ENCODE data around the gene PRF1.
"Not testable (repeated sequence)": the region's sequence is repeated elsewhere in the genome, so short reads cannot be mapped to it uniquely, and the experiment has no call there.

Gene PRF1

DNA sequence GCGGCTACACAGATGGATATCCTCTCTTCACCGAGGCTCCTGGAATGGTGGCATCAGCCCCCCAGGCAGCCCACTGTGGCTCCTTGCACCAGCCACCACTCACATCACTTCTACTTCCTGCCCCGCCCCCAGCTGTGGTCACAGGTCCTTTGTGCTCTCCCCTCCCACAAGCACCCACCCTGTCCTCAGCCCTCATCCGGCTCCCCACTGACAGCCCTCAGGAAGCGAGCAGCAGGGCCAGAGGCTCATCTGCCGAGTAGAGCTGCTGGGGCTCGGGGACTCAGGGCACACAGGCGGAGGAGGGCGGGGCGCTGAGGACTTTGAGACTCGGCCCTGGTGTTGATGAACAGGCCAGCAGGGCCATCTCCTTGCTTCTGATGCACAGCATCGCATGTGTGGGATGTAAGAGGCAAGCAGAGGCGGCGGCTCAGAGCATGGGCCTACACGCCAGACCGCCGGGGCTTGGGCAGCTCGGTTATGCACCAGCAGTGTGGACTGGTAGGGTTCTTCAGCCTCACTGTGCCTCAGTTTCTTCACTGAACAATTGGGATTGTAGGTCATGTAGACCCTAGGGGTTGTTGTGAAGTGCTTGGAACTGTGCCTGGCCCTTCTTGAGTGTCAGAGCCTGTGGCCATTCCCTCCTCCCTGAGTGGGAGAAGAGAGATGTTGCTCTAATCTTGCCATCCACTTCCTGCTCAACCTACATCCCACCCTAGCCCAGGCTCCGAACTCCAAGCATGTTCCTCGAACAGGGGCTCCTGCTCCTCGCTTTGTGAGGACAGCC, at the start of gene PRF1:
Gene PRF1, minus strand, starts transcription at position 77 of the 784 bp plus-strand sequence. CDS start 1,839 bp downstream, outside the sequence.
- DNase-seq = peak; percentile 74

DNA sequence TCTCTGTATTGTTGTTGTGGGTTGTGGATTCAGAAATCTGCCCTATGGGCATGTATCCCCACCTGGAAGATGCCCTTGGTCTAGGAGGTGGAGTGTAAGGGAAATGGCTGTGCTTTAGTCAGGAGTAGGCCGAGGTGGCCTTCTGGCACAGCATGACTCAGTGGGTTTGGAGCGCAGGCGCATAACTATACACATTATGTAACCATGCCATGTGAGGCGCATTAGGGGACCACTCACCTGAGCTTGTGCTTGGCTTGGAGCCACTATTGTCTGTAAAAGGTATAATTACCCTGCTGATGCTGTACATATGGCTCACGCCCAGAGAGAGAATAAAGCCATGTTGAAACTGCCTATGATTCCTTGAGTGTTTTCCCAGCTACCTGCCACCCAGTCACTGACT, 49.1 kb upstream of the PRF1 start:
- DNase-seq = no peak

DNA sequence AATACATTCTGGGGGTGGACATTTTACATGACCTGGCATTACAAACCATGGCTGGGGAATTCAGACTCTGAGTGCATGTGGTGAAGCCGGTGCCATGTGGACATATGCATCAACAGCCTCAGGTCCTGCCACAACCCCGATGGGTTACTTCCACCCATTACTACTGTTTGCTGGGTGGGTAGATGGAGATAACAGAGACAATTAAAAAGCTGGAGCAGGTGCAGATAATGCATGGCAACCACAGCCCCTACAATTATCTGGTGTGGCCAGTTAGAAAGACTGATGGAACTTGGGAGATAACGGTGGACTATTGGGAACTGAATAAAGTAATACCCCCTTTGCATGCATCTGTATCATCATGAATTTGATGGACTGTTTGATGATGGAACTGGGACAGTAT, 48.2 kb upstream of the PRF1 start:
- DNase-seq = no peak

DNA sequence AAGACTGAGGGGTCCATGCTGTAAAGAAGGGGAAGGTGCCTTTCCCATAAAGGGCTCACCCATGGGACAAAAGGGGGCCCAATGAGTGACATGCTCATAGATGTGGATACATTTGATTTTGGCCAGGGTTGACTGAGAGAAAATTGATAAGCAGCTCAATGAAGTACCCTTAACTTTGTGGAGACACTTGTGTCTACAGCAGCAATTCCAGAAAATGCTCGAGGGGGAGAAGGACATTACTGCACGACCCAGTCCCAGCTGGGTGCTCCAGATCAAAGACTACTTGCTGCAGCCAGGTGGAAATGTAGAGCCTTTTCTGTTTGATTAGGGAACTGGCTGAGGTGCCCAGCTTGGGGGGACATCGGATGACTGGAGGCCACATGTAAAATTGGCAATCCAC, 47.6 kb upstream of the PRF1 start:
- no peak for DNase-seq

DNA sequence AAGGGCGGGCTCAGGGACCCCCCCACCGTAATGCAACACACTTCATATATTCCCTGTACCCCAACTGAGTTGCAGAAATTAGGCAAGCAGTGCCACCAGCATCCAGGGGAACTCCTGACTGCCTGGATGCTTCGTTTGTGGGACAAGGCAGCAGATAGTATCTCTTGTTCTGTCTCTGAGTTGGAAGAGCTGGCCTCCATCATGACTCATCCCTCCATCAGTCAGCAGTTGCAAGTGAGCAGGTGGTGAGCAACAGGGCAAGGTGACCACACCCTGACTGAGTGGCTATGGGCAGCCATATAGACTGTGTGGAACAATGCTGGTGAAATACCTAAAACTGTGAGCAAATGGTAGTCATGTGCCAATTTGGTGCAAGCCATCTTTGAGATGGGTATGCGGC, 47.0 kb upstream of the PRF1 start:
- DNase-seq = peak; percentile 32

DNA sequence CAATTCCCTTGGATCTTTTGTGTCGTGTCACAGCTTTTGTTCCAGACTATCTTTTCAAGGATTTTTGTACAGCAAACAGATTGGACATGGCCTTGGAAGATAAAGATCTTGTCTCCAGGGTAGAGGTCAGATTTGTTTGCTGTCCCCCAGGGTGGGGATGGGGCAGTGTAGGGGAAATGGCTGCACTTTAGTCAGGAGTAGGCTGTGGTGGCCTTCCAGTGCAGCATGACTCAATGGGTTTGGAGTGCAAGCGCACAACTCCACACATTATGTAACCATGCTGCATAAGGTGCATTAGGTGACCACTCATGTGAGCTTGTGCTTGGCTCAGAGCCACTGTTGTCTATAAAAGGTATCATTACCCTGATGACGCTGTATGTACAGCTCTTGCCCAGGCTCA, 45.9 kb upstream of the PRF1 start:
- no peak for DNase-seq

DNA sequence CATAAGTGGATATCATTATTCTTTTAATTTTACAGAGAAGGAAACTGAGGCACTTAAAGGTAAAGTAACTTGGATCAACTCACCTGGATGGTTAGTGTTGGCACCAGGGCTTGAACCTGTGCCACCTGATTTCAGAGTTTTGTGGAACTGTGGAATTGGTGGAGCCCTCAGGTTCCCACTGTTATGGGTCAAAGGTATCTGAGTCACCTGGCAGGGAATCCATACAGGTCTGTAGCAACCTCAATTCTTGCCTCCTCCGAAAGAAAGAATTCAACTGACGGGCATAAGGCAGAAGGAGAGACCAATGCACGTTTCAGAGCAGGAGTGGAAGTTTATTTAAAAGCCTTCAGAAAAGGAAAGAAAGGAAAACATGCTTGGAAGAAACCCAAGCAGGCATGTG, 44.5 kb upstream of the PRF1 start:
- DNase-seq = no peak

DNA sequence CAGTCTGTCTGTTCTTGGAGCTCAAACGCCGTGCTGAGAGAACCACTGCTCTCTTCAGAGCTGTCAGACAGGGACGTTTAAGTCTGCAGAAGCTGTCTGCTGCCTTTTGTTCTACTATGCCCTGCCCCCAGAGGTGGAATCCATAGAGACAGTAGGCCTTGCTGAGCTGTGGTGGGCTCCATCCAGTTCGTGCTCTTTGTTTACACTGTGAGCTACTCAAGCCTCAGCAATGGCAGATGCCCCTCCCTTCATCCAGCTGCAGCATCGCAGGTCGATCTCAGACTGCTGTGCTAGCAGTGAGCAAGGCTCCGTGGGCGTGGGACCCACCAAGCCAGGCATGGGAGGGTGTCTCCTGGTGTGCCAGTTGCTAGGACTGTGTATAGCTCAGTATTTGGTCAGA, 42.4 kb upstream of the PRF1 start:
- not testable (repeated sequence) for DNase-seq

DNA sequence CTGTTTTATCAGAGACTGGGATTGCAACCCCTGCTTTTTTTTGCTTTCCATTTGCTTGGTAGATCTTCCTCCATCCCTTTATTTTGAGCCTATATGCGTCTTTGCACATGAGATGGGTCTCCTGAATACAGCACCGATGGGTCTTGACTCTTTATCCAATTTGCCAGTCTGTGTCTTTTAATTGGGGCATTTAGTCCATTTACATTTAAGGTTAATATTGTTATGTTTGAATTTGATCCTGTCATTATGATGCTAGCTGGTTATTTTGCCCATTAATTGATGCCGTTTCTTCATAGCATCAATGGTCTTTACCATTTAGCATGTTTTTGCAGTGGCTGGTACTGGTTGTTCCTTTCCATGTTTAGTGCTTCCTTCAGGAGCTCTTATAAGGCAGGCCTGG, 40.7 kb upstream of the PRF1 start:
- not testable (repeated sequence) for DNase-seq

DNA sequence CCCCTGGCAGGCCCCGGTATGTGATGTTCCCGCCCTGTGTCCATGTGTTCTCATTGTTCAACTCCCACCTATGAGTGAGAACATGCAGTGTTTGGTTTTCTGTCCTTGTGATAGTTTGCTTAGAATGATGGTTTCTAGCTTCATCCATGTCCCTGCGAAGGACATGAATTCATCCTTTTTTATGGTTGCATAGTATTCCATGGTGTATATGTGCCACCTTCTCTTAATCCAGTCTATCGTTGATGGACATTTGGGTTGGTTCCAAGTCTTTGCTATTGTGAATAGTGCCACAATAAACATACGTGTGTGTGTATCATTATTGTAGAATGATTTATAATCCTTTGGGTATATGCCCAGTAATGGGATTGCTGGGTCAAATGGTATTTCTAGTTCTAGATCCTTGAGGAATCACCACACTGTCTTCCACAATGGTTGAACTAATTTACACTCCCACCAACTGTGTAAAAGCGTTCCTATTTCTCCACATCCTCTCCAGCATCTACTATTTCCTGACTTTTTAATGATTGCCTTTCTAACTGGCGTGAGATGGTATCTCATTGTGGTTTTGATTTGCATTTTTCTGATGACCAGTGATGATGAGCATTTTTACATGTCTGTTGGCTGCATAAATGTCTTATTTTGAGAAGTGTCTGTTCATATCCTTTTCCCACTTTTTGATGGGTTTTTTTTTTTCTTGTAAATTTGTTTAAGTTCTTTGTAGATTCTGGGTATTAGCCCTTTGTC, 37.3 kb upstream of the PRF1 start:
- not testable (repeated sequence) for DNase-seq

DNA sequence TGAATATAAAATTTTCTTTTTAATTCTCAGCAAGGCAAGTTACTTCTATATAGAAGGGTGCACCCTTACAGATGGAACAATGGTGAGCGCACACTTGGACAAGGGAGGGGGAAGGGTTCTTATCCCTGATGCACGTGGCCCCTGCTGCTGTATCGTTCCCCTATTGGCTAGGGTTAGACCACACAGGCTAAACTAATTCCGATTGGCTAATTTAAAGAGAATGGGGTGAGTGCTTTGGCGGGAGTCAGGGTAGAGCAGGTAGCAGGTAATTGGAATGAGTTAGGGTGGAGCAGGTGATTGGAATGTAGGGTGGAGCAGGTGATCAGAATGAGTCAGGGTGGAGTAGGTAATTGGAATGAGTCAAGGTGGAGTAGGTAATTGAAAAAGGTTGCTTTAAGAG, 32.0 kb upstream of the PRF1 start:
- not testable (repeated sequence) for DNase-seq

DNA sequence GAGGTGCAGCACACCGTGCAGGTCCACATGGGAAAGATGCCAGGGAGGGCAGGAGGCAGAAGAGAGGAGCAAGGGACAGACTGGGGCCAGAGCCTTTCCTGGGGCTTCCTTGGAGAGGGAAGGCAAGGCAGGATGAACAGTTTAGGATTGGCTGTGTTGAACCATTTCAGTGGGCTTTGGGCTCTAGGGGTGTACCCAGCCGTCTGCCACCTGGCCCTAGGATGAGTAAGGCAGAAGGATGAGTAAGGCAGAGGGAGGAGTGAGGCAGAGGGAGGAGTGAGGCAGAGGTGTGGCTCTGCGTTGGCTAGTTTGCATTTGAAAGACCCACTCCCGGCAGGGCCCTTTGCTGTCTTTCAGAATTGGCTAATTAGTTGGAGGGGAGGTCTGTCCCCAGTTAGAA, 31.5 kb upstream of the PRF1 start:
- DNase-seq = no peak

DNA sequence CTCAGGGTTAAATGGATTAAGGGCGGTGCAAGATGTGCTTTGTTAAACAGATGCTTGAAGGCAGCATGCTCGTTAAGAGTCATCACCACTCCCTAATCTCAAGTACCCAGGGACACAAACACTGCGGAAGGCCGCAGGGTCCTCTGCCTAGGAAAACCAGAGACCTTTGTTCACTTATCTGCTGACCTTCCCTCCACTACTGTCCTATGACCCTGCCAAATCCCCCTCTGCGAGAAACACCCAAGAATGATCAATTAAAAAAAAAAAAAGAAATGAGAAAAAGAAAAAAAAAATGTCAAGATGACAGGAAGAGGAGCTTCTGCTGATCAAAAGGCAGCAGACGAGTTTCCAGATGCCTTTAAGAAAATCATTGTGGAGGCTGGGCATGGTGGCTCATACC, 29.2 kb upstream of the PRF1 start:
- DNase-seq = not testable (repeated sequence)

DNA sequence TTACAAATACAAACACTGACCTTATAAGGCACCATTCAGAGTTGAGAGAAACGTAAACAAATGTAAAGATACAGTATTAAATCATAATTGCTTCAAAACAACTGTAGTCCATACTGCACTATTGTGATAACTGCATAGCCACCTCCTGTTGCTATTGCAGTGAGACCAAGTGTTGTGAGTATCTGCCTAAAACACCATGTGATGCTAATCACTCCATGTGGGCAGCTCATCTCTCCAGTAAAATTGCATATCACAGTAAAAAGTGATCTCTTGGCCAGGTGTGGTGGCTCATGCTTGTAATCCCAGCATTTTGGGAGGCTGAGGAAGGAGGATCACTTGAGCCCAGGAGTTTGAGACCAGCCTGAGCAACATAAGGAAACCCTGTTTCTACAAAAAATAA, 26.8 kb upstream of the PRF1 start:
- DNase-seq = no peak

DNA sequence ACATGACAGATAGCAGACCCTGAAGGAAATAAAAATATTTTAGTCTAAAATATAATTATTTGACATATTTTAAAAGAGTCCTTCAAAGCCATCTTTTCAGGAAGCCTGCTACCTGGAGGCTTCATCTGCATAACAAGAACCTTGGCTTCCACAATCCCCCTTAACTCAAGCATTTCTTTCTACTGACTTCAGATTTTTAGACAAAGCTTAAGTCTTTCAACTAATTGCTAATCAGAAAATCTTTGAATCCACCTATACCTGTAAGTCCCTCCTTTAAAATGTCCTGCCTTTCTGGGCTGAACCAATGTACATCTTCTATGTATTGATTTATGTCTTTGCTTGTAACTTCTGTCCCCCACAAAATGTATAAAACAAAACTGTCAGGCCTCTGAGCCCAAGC, 23.5 kb upstream of the PRF1 start:
- DNase-seq = no peak

DNA sequence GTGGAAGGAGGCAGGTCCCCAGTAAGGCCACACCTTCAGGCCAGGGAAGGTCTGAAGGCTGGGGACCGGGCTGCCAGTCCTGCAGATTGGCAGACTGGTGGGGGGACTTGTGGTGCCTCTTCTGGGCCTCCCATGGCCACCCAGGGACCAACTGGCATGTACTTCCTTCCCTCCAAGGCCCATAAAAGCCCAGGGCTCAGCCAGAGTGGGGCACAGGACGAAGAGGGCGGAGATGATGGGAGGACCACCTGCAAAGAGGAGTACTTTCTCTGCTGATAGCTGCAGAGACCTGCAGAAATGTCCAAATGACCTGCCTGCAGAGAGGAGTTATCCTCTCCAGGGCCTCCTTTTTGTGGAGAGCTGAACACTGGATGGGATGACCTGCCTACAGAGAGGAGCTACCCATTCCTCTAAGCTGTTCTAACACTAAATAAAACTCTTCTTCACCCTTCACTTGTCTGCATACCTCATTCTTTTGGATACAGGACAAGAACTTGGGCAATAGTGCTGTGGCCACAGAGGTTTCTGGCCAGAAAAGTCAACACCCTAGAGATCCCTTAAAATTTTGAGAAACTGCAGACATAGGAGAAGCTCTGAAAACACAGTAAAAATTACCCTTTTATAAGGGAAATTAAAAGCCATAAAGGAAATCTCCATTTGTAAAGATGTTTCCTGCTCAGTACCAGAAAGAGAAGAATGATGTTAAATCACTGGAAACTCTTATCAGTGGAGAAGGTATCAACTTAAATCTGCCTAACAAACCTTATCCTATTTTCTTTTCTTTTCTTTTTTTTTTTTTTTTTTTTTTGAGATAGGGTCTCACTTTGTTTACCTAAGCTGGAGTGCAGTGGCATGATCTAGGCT, 20.7 kb upstream of the PRF1 start:
- no peak for DNase-seq

DNA sequence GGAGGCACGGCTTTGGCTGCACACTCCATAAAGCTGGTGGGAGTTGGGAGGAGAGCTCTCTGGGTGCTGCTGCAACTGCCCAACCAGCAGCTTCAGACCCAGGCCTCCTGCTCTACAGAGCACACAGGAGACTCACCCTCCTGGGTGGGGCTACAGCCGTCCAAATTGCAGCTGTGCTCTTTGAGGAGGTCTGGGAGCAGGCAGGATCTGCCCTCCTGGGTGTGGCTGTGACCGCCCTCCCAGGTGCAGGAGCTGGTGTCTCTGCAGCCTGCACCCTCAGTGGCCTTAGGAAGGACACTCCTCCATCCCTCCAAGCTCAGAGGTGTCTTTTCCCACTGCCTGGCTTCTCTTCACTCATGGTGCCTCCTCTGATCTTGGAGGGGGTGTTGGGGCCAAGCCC, 20.0 kb upstream of the PRF1 start:
- no peak for DNase-seq

DNA sequence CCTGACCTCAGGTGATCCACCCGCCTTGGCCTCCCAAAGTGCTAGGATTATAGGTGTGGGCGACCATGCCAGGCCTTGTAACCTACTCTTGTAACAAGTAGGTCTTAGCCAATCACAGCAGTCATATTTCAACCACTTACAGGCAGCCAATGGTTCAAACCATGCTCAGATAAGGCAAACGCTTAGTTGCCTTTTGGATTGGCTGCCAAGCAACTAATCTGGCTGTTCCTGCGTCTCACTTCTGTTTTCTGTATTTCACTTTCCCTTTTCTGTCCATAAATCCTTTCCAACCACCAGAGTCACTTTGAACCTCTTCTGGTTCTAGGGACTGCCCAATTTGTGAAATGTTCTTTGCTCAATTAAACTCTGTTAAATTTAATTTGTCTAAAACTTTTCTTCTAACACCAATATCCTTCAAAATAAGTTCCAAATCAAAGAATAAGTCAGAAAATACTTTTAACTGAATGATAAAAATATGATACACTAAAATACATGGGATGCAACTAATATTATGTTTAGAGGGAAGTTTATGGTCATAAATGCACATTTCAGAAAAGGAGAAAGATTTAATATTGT, 19.1 kb upstream of the PRF1 start:
- no peak for DNase-seq

DNA sequence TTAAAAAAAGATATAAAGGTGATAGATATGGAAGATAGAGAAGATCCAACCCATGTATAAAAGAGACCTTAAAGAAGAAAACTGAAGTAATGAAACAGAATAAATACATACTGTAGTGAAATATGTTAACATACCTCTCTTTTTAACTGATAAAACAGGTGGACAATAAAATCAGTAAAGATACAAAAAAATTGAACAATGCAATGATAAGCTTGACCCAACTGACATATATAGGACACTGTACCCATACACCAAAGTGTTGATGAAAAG, 17.4 kb upstream of the PRF1 start:
- DNase-seq = no peak

DNA sequence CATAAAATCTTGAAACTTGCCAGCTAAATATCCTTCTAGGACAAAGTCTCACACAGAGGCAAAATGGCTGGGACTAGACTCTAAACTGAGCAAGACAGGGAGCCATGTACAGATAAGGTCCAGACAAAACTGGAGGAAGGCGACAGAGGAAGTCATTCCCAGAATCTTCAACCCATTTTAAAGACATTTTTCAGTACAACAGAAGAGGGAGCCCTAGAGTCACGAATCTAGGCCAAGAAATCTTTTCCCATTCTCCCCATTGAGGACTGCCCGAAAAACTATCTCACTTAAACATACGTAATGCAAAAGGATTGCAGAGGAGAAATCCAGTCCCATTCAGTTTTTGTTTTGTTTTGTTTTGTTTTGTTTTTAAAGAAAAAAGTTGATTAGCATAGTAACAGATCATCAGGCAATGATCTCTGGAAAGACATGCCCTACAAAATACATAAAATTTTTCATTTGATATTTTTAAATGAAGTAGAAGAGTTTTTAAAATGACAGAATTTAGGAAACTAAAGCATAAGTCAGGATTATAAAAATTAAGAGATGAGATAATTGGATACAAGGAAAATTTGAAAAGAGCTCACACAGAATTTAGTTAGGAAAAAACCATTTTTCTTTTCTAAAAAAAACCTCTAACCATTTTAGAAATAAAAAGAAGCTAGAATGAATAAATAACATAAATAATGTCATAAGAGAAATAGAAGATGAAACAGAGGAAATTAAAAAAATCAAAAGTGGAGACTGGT, 16.9 kb upstream of the PRF1 start:
- no peak for DNase-seq

DNA sequence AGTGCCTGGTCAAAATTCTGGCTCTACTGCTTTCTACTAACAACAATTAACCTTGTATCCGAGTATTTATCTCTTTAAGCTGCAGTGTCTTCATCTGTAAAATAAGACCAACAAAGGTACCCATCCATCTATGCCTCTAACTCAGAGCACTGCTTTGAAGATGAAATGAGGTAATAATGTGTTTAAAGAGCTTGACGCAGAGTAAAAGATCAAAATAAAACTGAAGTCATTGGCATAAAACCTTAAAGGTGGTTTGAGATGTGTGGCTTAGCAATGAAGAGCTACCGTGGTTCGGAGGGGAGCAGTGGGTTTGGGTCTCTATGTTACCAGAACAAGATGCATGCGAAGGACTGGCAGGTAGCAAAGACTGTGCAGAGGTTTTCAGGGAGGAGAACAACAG, 16.1 kb upstream of the PRF1 start:
- DNase-seq = no peak

DNA sequence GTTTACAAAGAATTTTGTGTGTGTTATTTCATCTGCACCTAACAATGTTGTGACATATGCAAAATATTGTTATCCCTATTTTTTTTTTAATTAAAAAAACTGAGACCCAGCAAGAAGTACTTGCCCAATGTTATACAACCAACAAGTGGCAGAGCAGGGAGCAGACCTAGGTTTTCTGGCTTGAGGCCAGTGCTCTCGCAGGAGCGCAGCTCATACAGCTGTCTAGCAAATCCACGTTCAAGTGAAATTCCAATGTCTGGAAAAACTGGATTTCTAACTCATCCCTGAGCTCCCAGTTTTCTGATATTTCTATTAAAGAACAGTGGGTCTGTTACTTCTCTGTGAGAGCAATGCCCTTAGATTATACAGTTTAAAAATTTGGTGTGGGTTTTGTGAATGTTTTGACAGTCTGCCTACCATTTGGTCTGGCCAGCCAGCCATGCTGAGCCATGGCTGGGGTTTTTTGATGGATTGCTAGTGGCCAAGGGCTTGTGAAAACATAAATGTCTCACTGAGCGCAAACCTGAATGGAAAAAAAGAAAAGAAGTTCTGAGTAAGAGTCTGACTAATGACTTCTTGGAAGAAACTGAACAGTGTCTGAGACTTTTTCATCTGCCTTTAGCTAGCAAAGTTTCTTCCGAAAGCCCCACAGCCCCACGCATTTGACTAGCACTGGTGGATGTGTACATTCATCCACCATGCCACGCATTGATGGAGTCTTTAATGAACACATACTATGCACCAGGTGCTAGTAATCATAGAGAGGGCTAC, 15.4 kb upstream of the PRF1 start:
- DNase-seq = peak; percentile 60
